H1 (cell line): ENCODE data around the gene SERHL2.
"Not testable (repeated sequence)": the region's sequence is repeated elsewhere in the genome, so short reads cannot be mapped to it uniquely, and the experiment has no call there.

Experiments used
- BRCA1 ChIP-seq: IDR thresholded peaks from 2 replicates; pipeline ENCODE4 v1.6.1; 2012; ENCODE audit warnings: low read depth, low read length, improper control_type of control experiment
- EZH2 ChIP-seq: fragments of 200-600 bp; sonication (generic); IDR thresholded peaks from 2 replicates; pipeline ENCODE4 v1.7.1; 2012; ENCODE audit warnings: low read depth, mild to moderate bottlenecking, moderate library complexity, low read length, inconsistent platforms; ENCODE audit not compliant: severe bottlenecking
- JUN ChIP-seq: IDR thresholded peaks from 2 replicates; pipeline ENCODE4 v1.6.1; 2011; ENCODE audit warnings: low read depth, mild to moderate bottlenecking, improper control_type of control experiment, low read length
- TF ChIP-seq, protein P1 (sequence below), 3 experiments: IDR thresholded peaks; 1 replicate in 2 of 3; 2 replicates in 1 of 3; pipeline versions ENCODE4 v1.5.1 to v1.6.1; 2011; ENCODE audit warnings: low read length in 3 of 3, mild to moderate bottlenecking in 3 of 3, inconsistent platforms in 2 of 3, low read depth in 1 of 3, moderate library complexity in 1 of 3; ENCODE audit not compliant: insufficient read depth in 1 of 3; ENCODE audit errors: control extremely low read depth in 1 of 3

DNA sequence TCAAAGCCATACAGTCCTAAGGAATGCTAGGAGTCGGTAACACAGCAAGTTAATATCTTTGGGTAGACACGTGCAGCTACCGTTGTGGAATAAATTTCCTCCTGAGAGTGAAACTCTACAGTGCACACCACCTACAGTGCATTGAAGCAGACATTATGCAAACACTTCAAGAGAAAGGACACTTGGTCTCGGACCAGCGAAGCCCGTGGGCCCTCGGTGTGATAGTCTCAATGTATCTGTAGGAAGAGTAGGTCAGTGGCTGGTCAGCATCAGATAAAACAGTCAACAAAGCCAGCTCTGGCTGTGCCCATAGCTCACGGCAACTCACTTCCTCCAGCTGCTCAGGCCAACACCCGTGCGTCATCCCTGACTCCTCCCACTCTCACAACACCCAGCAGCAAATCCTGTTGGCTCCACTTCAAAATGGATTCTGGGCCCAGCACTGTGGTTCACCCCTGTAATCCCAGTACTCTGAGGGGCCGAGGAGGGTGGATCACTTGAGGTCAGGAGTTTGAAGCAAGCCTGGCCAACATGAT, 14.5 kb upstream of the SERHL2 start:
- TF ChIP-seq, protein P1, sequence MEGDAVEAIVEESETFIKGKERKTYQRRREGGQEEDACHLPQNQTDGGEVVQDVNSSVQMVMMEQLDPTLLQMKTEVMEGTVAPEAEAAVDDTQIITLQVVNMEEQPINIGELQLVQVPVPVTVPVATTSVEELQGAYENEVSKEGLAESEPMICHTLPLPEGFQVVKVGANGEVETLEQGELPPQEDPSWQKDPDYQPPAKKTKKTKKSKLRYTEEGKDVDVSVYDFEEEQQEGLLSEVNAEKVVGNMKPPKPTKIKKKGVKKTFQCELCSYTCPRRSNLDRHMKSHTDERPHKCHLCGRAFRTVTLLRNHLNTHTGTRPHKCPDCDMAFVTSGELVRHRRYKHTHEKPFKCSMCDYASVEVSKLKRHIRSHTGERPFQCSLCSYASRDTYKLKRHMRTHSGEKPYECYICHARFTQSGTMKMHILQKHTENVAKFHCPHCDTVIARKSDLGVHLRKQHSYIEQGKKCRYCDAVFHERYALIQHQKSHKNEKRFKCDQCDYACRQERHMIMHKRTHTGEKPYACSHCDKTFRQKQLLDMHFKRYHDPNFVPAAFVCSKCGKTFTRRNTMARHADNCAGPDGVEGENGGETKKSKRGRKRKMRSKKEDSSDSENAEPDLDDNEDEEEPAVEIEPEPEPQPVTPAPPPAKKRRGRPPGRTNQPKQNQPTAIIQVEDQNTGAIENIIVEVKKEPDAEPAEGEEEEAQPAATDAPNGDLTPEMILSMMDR (IDR thresholded peaks at IDR 0.05; ENCODE audit: control extremely low read depth in 1 of 3, insufficient read depth in 1 of 3, low read depth in 1 of 3, low read length in 3 of 3) = not testable (repeated sequence)
- not testable (repeated sequence) for TF ChIP-seq JUN, BRCA1, EZH2
